ENCODE results near the gene CHERP. TPM values are rescaled to one million over a fixed set of nuclear protein-coding genes. Genes with fewer than 3 reads are reported as not detected.

CHERP gene
- total and polyA plus RNA-seq, 2 donors = 12.8 to 27.2 TPM

- H3K27ac ChIP-seq (ENCODE audit: low read depth) = no peak overlapping the region
- WGBS = 1% methylated on average over 29 of the region's 29 CpGs
- H3K4me3 ChIP-seq (ENCODE audit: low read depth, low read length) = peak overlapping the region; percentile 91
- H3K36me3 ChIP-seq (ENCODE audit: insufficient read depth) = no peaks in the 10 kb centered on the region
- no peak for DNase-seq (ENCODE audit: extremely low spot score)
- H3K4me1 ChIP-seq (ENCODE audit: insufficient read depth) = no peaks in the 10 kb centered on the region
Measured at GRCh38 chr19:16541526-16542044, 652 bp downstream of the CHERP start.

- no peaks in the 10 kb centered on the region for H3K4me1 ChIP-seq (ENCODE audit: insufficient read depth)
- whole genome bisulfite sequencing = 86% methylated on average over 12 of the region's 12 CpGs
- H3K36me3 ChIP-seq (ENCODE audit: insufficient read depth) = no peaks in the 10 kb centered on the region
Measured at GRCh38 chr19:16540948-16541347, 1.3 kb downstream of the CHERP start.

GRCh38 chr19:16537111-16537510 is 5.1 kb downstream of the CHERP start:
- WGBS = 91% methylated on average over 13 of the region's 13 CpGs
- no peak for DNase-seq (ENCODE audit: extremely low spot score)
- Histone ChIP-seq H3K27ac (ENCODE audit: low read depth) (no peak overlapping the region), H3K36me3 (ENCODE audit: insufficient read depth) (peaks cover 5% of the 10 kb centered on the region), H3K4me3 (ENCODE audit: low read depth, low read length) (no peak overlapping the region), H3K4me1 (ENCODE audit: insufficient read depth) (no peaks in the 10 kb centered on the region)

More at GRCh38 chr19:16540948-16541347, 1.3 kb downstream of the CHERP start:
- no peak overlapping the region for H3K27ac ChIP-seq (ENCODE audit: low read depth)
- peak overlapping the region; percentile 91 for H3K4me3 ChIP-seq (ENCODE audit: low read depth, low read length)
- no peak for DNase-seq (ENCODE audit: extremely low spot score)

- Histone ChIP-seq H3K27ac (ENCODE audit: low read depth) (no peak overlapping the region), H3K4me1 (ENCODE audit: insufficient read depth) (no peaks in the 10 kb centered on the region), H3K36me3 (ENCODE audit: insufficient read depth) (peaks cover 14% of the 10 kb centered on the region), H3K4me3 (ENCODE audit: low read depth, low read length) (no peak overlapping the region)
- DNase-seq (ENCODE audit: extremely low spot score) = no peak
- WGBS = 94% methylated on average over 9 of the region's 9 CpGs
Measured at GRCh38 chr19:16536130-16536529, 6.1 kb downstream of the CHERP start.

- H3K27ac ChIP-seq (ENCODE audit: low read depth) = no peak overlapping the region
- no peaks in the 10 kb centered on the region for H3K4me1 ChIP-seq (ENCODE audit: insufficient read depth)
- no peak for DNase-seq (ENCODE audit: extremely low spot score)
- no peak overlapping the region for H3K4me3 ChIP-seq (ENCODE audit: low read depth, low read length)
- WGBS = 95% methylated on average over 18 of the region's 18 CpGs
- H3K36me3 ChIP-seq (ENCODE audit: insufficient read depth) = peaks cover 21% of the 10 kb centered on the region
Measured at GRCh38 chr19:16535381-16535780, 6.9 kb downstream of the CHERP start.

- Histone ChIP-seq H3K4me1 (ENCODE audit: insufficient read depth) (no peaks in the 10 kb centered on the region), H3K4me3 (ENCODE audit: low read depth, low read length) (no peak overlapping the region), H3K36me3 (ENCODE audit: insufficient read depth) (peaks cover 22% of the 10 kb centered on the region), H3K27ac (ENCODE audit: low read depth) (no peak overlapping the region)
- WGBS = 88% methylated on average over 47 of the region's 47 CpGs
- DNase-seq (ENCODE audit: extremely low spot score) = no peak
Measured at GRCh38 chr19:16532440-16533234, 9.6 kb downstream of the CHERP start.

GRCh38 chr19:16531380-16531669 is 10.9 kb downstream of the CHERP start:
- Histone ChIP-seq H3K4me3 (ENCODE audit: low read depth, low read length) (no peak overlapping the region), H3K36me3 (ENCODE audit: insufficient read depth) (peaks cover 22% of the 10 kb centered on the region), H3K4me1 (ENCODE audit: insufficient read depth) (no peaks in the 10 kb centered on the region), H3K27ac (ENCODE audit: low read depth) (no peak overlapping the region)
- DNase-seq (ENCODE audit: extremely low spot score) = no peak
- 96% methylated on average over 12 of the region's 12 CpGs for WGBS

- no peak overlapping the region for H3K27ac ChIP-seq (ENCODE audit: low read depth)
- peaks cover 24% of the 10 kb centered on the region for H3K36me3 ChIP-seq (ENCODE audit: insufficient read depth)
- H3K4me3 ChIP-seq (ENCODE audit: low read depth, low read length) = no peak overlapping the region
- no peak for DNase-seq (ENCODE audit: extremely low spot score)
- no peaks in the 10 kb centered on the region for H3K4me1 ChIP-seq (ENCODE audit: insufficient read depth)
- WGBS = 95% methylated on average over 43 of the region's 43 CpGs
Measured at GRCh38 chr19:16530540-16531379, 11.5 kb downstream of the CHERP start.

GRCh38 chr19:16529466-16530144 is 12.6 kb downstream of the CHERP start:
- Histone ChIP-seq H3K27ac (ENCODE audit: low read depth) (no peak overlapping the region), H3K36me3 (ENCODE audit: insufficient read depth) (peaks cover 30% of the 10 kb centered on the region), H3K4me1 (ENCODE audit: insufficient read depth) (no peaks in the 10 kb centered on the region), H3K4me3 (ENCODE audit: low read depth, low read length) (no peak overlapping the region)
- DNase-seq (ENCODE audit: extremely low spot score) = no peak
- WGBS = 87% methylated on average over 25 of the region's 25 CpGs

- Histone ChIP-seq H3K27ac (ENCODE audit: low read depth) (no peak overlapping the region), H3K36me3 (ENCODE audit: insufficient read depth) (peaks cover 29% of the 10 kb centered on the region), H3K4me3 (ENCODE audit: low read depth, low read length) (no peak overlapping the region), H3K4me1 (ENCODE audit: insufficient read depth) (no peaks in the 10 kb centered on the region)
- 93% methylated on average over 12 of the region's 12 CpGs for WGBS
- no peak for DNase-seq (ENCODE audit: extremely low spot score)
Measured at GRCh38 chr19:16527971-16528521, 14.2 kb downstream of the CHERP start.

- WGBS = 82% methylated on average over 14 of the region's 14 CpGs
- H3K36me3 ChIP-seq (ENCODE audit: insufficient read depth) = peaks cover 26% of the 10 kb centered on the region
Measured at GRCh38 chr19:16527334-16527935, 14.8 kb downstream of the CHERP start.

GRCh38 chr19:16525751-16526481 is 16.3 kb downstream of the CHERP start:
- WGBS = 96% methylated on average over 29 of the region's 29 CpGs
- H3K4me3 ChIP-seq (ENCODE audit: low read depth, low read length) = no peak overlapping the region
- no peak for DNase-seq (ENCODE audit: extremely low spot score)
- no peaks in the 10 kb centered on the region for H3K4me1 ChIP-seq (ENCODE audit: insufficient read depth)
- H3K36me3 ChIP-seq (ENCODE audit: insufficient read depth) = peaks cover 14% of the 10 kb centered on the region
- no peak overlapping the region for H3K27ac ChIP-seq (ENCODE audit: low read depth)

More at GRCh38 chr19:16527334-16527935, 14.8 kb downstream of the CHERP start:
- Histone ChIP-seq H3K4me1 (ENCODE audit: insufficient read depth) (no peaks in the 10 kb centered on the region), H3K4me3 (ENCODE audit: low read depth, low read length) (no peak overlapping the region), H3K27ac (ENCODE audit: low read depth) (no peak overlapping the region)
- no peak for DNase-seq (ENCODE audit: extremely low spot score)

Measured in urinary bladder (tissue), 4 donors.